OCI-LY3 (cell line): ENCODE results near the gene SERPIND1.
"Not testable (repeated sequence)": the region's sequence is repeated elsewhere in the genome, so short reads cannot be mapped to it uniquely, and the experiment has no call there.

Experiments used
- H2AFZ ChIP-seq: fragments of 200-600, 300-600 bp; shearing (Covaris generic); 2 replicates; pipeline ENCODE4 v1.6.0; 2014; ENCODE audit warnings: antibody characterized with exemption, low read depth, low read length
- H3K27ac ChIP-seq: fragments of 200-600, 300-600 bp; sonication (generic); 2 replicates; pipeline ENCODE4 v1.5.1; 2014; ENCODE audit warnings: mild to moderate bottlenecking, low read length, moderate library complexity, mixed read lengths
- H3K27me3 ChIP-seq: fragments of 200-600, 300-600 bp; sonication (generic); 2 replicates; pipeline ENCODE4 v1.6.1; 2014; ENCODE audit warnings: low read depth, low read length, mixed read lengths
- H3K36me3 ChIP-seq: fragments of 200-600, 300-600 bp; sonication (generic); replicated peaks from 2 replicates; pipeline ENCODE3; 2014; ENCODE audit warnings: low read depth, low read length, mixed read lengths
- H3K4me1 ChIP-seq: fragments of 300-600, 200-600 bp; sonication (generic); 2 replicates; pipeline ENCODE4 v1.6.1; 2014; ENCODE audit warnings: low read length, mixed read lengths
- H3K4me2 ChIP-seq: fragments of 200-600, 300-600 bp; sonication (generic); 2 replicates; pipeline ENCODE4 v1.6.1; 2014; ENCODE audit warnings: low read length, mixed read lengths
- H3K4me3 ChIP-seq: fragments of 300-600, 200-600 bp; sonication (generic); 2 replicates; pipeline ENCODE4 v1.5.1; 2014; ENCODE audit warnings: antibody characterized with exemption, mild to moderate bottlenecking, low read length, moderate library complexity
- H3K79me2 ChIP-seq: fragments of 300-600, 200-600 bp; shearing (Covaris generic); 2 replicates; pipeline ENCODE4 v1.6.1; 2014; ENCODE audit warnings: mild to moderate bottlenecking, low read length, mixed read lengths
- H3K9ac ChIP-seq: fragments of 300-600, 200-600 bp; shearing (Covaris generic); 2 replicates; pipeline ENCODE4 v1.6.0; 2014; ENCODE audit warnings: mild to moderate bottlenecking, low read length, moderate library complexity
- H3K9me3 ChIP-seq: fragments of 200-600, 300-600 bp; shearing (Covaris generic); 2 replicates; pipeline ENCODE4 v1.6.1; 2014; ENCODE audit warnings: low read length, mixed read lengths; ENCODE audit not compliant: insufficient read depth
- H4K20me1 ChIP-seq: fragments of 200-600, 300-600 bp; sonication (generic); 2 replicates; pipeline ENCODE4 v1.6.1; 2016; ENCODE audit warnings: low read length, mixed read lengths; ENCODE audit not compliant: insufficient read depth
- CTCF ChIP-seq: fragments of 200-600, 300-600 bp; sonication (generic); IDR thresholded peaks from 2 replicates; pipeline ENCODE4 v1.5.1; 2014; ENCODE audit warnings: antibody characterized with exemption, low read length, low read depth
- EZH2phosphoT487 ChIP-seq: fragments of 200-600 bp; shearing (Covaris generic); IDR thresholded peaks from 2 replicates; pipeline ENCODE4 v1.6.1; 2018; ENCODE audit warnings: antibody characterized with exemption, mixed run types, low read depth

Gene SERPIND1

DNA sequence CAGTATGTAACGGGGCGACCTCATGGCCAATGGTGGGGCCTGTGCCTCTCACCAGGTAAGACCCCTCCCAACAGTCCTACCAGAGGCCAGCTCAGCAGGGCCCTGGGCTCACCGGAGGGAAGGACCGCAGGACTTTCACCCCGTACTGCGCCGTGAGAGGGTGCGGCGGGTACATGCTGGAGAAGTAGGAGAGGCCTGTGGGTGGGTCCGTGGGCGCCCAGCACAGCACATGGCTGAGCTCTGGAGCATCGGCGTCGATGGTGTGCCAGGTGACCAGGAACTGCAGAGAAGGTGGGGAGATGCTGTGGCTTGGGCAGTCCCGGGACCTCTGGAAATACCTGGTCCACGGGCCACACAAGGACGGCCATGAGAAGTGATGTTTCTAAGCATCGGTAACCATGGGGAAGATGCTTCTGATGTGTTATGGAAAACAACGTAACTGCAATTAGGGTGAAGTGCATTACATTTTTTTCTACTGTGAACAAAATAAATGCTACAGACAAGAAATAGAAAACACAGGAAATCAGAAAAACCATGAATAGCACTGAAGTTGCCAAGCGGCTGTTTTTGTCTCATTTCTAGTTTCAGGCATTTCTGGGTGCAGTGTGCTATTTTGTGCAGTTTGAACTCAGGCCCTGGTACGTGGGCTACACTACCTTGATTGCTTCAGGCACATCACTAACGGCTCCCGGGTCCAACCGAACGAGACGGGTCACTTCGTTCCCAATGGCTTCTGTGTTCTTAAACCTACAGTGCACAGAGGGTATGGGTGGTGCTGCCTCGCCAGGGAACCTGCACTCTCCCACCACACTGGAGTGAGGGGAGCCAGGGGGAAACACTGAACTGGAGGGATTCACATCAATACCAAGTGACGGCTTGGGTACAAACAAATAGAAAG, 46.5 kb upstream of the SERPIND1 start:
- Histone ChIP-seq H3K27me3 (no peaks in the 10 kb centered on the region), H2AFZ (no peak overlapping the region), H3K4me3 (no peak overlapping the region), H4K20me1 (no peaks in the 10 kb centered on the region), H3K4me2 (no peak overlapping the region), H3K9ac (no peak overlapping the region), H3K27ac (no peak overlapping the region), H3K79me2 (no peaks in the 10 kb centered on the region), H3K9me3 (no peaks in the 10 kb centered on the region), H3K36me3 (peaks cover 28% of the 10 kb centered on the region), H3K4me1 (no peaks in the 10 kb centered on the region)
- TF ChIP-seq CTCF (no peak), EZH2phosphoT487 (no peak)

DNA sequence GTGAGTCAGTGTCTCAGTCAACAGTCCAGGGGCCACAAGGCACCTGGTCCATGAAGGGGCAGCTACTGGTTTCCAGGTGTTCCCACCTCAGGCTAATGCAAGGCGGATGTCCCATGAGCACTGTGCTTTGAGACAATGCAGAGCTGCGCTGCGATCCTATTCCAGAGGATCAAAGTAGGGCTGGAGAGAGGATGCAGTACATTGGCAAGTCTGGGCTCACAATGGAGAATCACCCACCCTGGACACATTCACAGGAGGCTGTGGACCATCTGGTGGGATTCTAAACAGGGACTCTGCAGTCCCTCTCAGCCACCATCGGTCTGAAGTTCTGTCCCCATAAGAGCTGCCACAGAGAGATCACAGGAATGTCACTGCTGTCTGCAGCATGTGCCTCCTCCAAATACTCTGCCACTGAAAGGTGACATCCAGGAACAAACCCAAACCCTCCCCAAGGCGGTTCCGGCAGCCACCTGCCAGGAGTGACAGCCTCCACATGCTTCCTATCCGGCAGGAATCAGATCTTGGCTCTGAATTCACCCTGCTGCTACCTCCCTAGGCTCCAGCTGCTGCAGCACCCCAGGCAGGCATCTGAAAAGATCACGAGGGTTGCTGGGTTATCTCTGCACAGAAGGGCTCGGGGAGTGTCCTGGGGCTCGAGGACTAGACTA, 45.3 kb upstream of the SERPIND1 start:
- Histone ChIP-seq H3K36me3 (peaks cover 28% of the 10 kb centered on the region), H3K27me3 (no peaks in the 10 kb centered on the region), H2AFZ (no peak overlapping the region), H3K9ac (no peak overlapping the region), H3K79me2 (no peaks in the 10 kb centered on the region), H3K9me3 (no peaks in the 10 kb centered on the region), H3K4me3 (no peak overlapping the region), H3K4me1 (no peaks in the 10 kb centered on the region), H4K20me1 (no peaks in the 10 kb centered on the region), H3K27ac (no peak overlapping the region), H3K4me2 (no peak overlapping the region)
- no peak for TF ChIP-seq EZH2phosphoT487
- TF ChIP-seq CTCF = no peak

DNA sequence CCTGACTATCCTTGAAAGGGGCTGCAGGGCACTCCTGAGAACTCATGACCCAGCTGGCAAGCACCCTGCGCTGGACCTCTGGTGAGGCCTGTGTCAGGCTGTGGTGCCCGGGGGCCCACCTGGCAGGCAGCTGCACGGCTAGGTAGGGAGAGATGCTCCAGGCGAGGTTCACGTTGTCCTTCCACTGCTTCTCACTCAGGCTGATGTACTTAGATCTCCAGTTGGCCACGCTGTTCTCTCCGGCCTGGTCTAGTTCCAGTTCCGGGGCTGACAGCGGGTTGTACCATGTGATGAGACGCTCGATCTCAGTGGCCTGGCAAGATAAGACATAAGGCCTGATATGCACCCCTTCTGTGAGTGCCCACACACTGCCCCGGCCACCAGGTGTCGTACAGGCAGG, 44.7 kb upstream of the SERPIND1 start:
- Histone ChIP-seq H3K79me2 (no peaks in the 10 kb centered on the region), H3K27me3 (no peaks in the 10 kb centered on the region), H3K36me3 (peaks cover 28% of the 10 kb centered on the region), H3K9ac (no peak overlapping the region), H3K27ac (no peak overlapping the region), H2AFZ (no peak overlapping the region), H3K4me2 (no peak overlapping the region), H3K9me3 (no peaks in the 10 kb centered on the region), H4K20me1 (no peaks in the 10 kb centered on the region), H3K4me1 (no peaks in the 10 kb centered on the region), H3K4me3 (no peak overlapping the region)
- TF ChIP-seq CTCF (no peak), EZH2phosphoT487 (no peak)

GRCh38 chr22:20732431-20732830, 41.5 kb upstream of the SERPIND1 start:
- not testable (repeated sequence) for H3K4me3 ChIP-seq, H3K27ac ChIP-seq, H4K20me1 ChIP-seq, H3K9ac ChIP-seq, H3K79me2 ChIP-seq, H3K4me1 ChIP-seq, H3K4me2 ChIP-seq, H2AFZ ChIP-seq, H3K9me3 ChIP-seq, H3K27me3 ChIP-seq
- peaks cover 16% of the 10 kb centered on the region for H3K36me3 ChIP-seq

GRCh38 chr22:20735356-20736162, 38.4 kb upstream of the SERPIND1 start:
- H3K79me2 ChIP-seq, H3K4me3 ChIP-seq, H3K4me1 ChIP-seq, H3K9ac ChIP-seq, H3K27ac ChIP-seq, H4K20me1 ChIP-seq, H3K4me2 ChIP-seq, H3K27me3 ChIP-seq, H3K9me3 ChIP-seq, H2AFZ ChIP-seq, H3K36me3 ChIP-seq: not testable (repeated sequence)

GRCh38 chr22:20736891-20737290, 37.0 kb upstream of the SERPIND1 start:
- H4K20me1 ChIP-seq, H3K4me3 ChIP-seq, H3K9me3 ChIP-seq, H3K4me1 ChIP-seq, H3K27ac ChIP-seq, H3K79me2 ChIP-seq, H3K9ac ChIP-seq, H2AFZ ChIP-seq, H3K27me3 ChIP-seq, H3K4me2 ChIP-seq: not testable (repeated sequence)
- peaks cover 15% of the 10 kb centered on the region for H3K36me3 ChIP-seq
